T-cell (primary cell): ENCODE results near the gene BPIFB6. TPM values are rescaled to one million over a fixed set of nuclear protein-coding genes. Genes with fewer than 3 reads are reported as not detected.

Experiments used
- ATAC-seq, 4 experiments: fragments of 200-7000 bp in 3 of 4; fragments of 150-1000 bp in 1 of 4; cut with Tn5 transposase; replicated peaks in 1 of 4; 1 replicate in 3 of 4; 2 replicates in 1 of 4; pipeline ENCODE4 v1.10.0; 2021; ENCODE audit warnings: moderate library complexity in 3 of 4, mild to moderate bottlenecking in 2 of 4, moderate number of reproducible peaks in 1 of 4
- CTCF ChIA-PET, 2 donors: fragments of 300-600 bp; sonication (Branson Sonifier 250); formaldehyde crosslinking; loops; one replicate each; lab custom pipeline; 2022; ENCODE audit warnings: antibody characterized with exemption in 2 of 2; lab: Charles Lee
- POLR2A ChIA-PET, 2 donors: fragments of 300-600 bp; sonication (Branson Sonifier 250); formaldehyde crosslinking; loops; one replicate each; lab custom pipeline; 2022; ENCODE audit warnings: antibody characterized with exemption in 2 of 2; lab: Charles Lee
- DNase-seq, 35 experiments: peaks; one replicate each; pipeline versions ENCODE4 v3.0.0 to v3.0.0-alpha.2; 2013 to 2023
- H3K27ac ChIP-seq: one replicate; pipeline ENCODE4 v1.5.1; 2013; ENCODE audit warnings: low read length
- H3K27me3 ChIP-seq, 2 experiments: replicated peaks in 1 of 2; 1 replicate in 1 of 2; 2 replicates in 1 of 2; pipeline versions ENCODE4 v1.6.1 to v1.7.0; 2013; ENCODE audit warnings: low read length in 1 of 2, mixed read lengths in 1 of 2; ENCODE audit not compliant: control insufficient read depth in 2 of 2, insufficient read depth in 2 of 2; ENCODE audit errors: extremely low read depth in 1 of 2
- H3K36me3 ChIP-seq, 2 donors: 1 replicate in 1 of 2; 2 replicates in 1 of 2; pipeline versions ENCODE4 v1.6.1 to v1.7.0; 2013; ENCODE audit warnings: low read length in 1 of 2; ENCODE audit not compliant: control insufficient read depth in 2 of 2, insufficient read depth in 1 of 2; ENCODE audit errors: extremely low read depth in 1 of 2
- H3K4me1 ChIP-seq, 2 experiments: 1 replicate in 1 of 2; 2 replicates in 1 of 2; pipeline versions ENCODE4 v1.6.1 to v1.7.0; 2013; ENCODE audit warnings: low read length in 2 of 2, mixed read lengths in 1 of 2; ENCODE audit not compliant: insufficient read depth in 2 of 2, control insufficient read depth in 1 of 2; ENCODE audit errors: extremely low read depth in 1 of 2
- H3K4me3 ChIP-seq, 2 donors: 1 replicate in 1 of 2; 2 replicates in 1 of 2; pipeline versions ENCODE4 v1.5.1 to v1.7.0; 2013; ENCODE audit warnings: mild to moderate bottlenecking in 2 of 2, low read length in 1 of 2, moderate library complexity in 1 of 2; ENCODE audit not compliant: control insufficient read depth in 1 of 2; ENCODE audit errors: extremely low read depth in 1 of 2
- H3K9me3 ChIP-seq: 2 replicates; pipeline ENCODE4 v1.7.0; 2013
- H3K27ac Mint-ChIP-seq, 2 donors: one replicate each; pipeline ENCODE4 v1.8.0; 2020 to 2021; ENCODE audit warnings: mild to moderate bottlenecking in 2 of 2, mixed read lengths in 2 of 2
- H3K27me3 Mint-ChIP-seq, 2 donors: one replicate each; pipeline ENCODE4 v1.8.0; 2021 to 2022; ENCODE audit warnings: mixed read lengths in 2 of 2
- H3K36me3 Mint-ChIP-seq: one replicate; pipeline ENCODE4 v1.8.0; 2021; ENCODE audit warnings: mixed read lengths
- H3K4me1 Mint-ChIP-seq, 3 donors: one replicate each; pipeline ENCODE4 v1.8.0; 2020 to 2022; ENCODE audit warnings: mixed read lengths in 3 of 3, mild to moderate bottlenecking in 1 of 3
- H3K4me3 Mint-ChIP-seq, 3 donors: one replicate each; pipeline ENCODE4 v1.8.0; 2020 to 2022; ENCODE audit warnings: mild to moderate bottlenecking in 3 of 3, mixed read lengths in 3 of 3, moderate library complexity in 3 of 3
- H3K9me3 Mint-ChIP-seq, 3 donors: one replicate each; pipeline ENCODE4 v1.8.0; 2020 to 2022; ENCODE audit warnings: mixed read lengths in 3 of 3
- WGBS: methylation state at CpG from one replicate; pipeline ENCODE4 v1.1.5; 2013; ENCODE audit warnings: missing lambda C conversion rate; ENCODE audit not compliant: insufficient coverage; 5-methylcytosine and 5-hydroxymethylcytosine counted together
- total RNA-seq, 35 experiments: library from RNA in 6 of 35; stranded (reverse) in 6 of 35; fragments of 120-200 nt in 1 of 35; gene quantifications; one replicate each; pipeline versions ENCODE4 v1.2.1 to v1.2.4 and lab custom pipeline; 2013 to 2026

BPIFB6 gene
- total RNA-seq, 5 donors from 2014 or later (not counting 1 experiment from before 2014, with no cell fraction given): not detected

- peaks cover 0 to 8% of the 10 kb centered on the region in 2 experiments for H3K27me3 ChIP-seq
- no peaks in the 10 kb centered on the region for H3K36me3 ChIP-seq
- Mint-ChIP-seq H3K27ac (no peak overlapping the region), H3K36me3 (no peaks in the 10 kb centered on the region), H3K4me1 (peaks cover 7 to 26% (median 19%) of the 10 kb centered on the region in 3 donors), H3K27me3 (no peaks in the 10 kb centered on the region), H3K4me3 (no peak overlapping the region), H3K9me3 (no peaks in the 10 kb centered on the region)
- POLR2A ChIA-PET: interaction anchor here in 1 of 2 donors (0.7 kb wide), 1 partner anchor 610 kb away, joined by 3 read pairs; no protein-coding TSS in a partner anchor
- CTCF ChIA-PET: no interaction called here
- peaks cover 0 to 7% of the 10 kb centered on the region in 2 experiments for H3K4me1 ChIP-seq
- H3K4me3 ChIP-seq: no peak overlapping the region
- DNase-seq (no peak), ATAC-seq (no peak)
- 61% methylated on average over 8 of the region's 15 CpGs for WGBS
- no peaks in the 10 kb centered on the region for H3K9me3 ChIP-seq
- no peak overlapping the region for H3K27ac ChIP-seq
Measured at GRCh38 chr20:33015700-33016580, 15.5 kb upstream of the BPIFB6 start.

DNA sequence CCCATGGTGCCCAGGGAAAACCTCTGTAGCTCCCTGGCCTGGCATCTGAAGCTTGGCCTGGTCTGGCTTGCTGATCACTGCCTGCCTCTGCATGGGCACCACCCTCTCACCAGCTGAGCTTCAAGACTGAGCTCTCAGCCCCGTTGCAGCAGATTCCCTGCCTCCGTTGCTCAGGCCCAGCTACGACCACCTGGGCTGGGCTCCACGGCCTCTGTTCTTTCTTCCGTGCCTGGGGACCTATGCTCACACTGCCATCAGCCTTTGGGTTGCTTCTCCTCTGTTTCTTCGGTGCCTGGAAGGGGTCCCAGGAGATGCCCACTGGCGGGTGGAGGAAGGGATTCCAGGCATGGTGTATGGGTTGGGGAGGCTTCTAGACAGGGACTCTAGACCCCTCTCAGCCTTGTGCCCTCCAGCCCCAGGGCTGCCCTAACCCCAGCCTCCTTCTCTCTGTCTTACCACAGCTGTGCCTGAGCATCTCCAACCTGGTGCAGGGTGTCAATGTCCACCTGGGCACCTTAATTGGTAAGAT lies 14.8 kb upstream of the BPIFB6 start:
- Histone ChIP-seq H3K27me3 (peaks cover 0 to 8% of the 10 kb centered on the region in 2 experiments), H3K27ac (no peak overlapping the region), H3K36me3 (no peaks in the 10 kb centered on the region), H3K4me3 (no peak overlapping the region), H3K4me1 (peaks cover 0 to 7% of the 10 kb centered on the region in 2 experiments), H3K9me3 (no peaks in the 10 kb centered on the region)
- H3K27ac Mint-ChIP-seq: no peak overlapping the region
- CTCF ChIA-PET: no interaction called here
- no peak for DNase-seq
- POLR2A ChIA-PET: no interaction called here
- no peaks in the 10 kb centered on the region for H3K9me3 Mint-ChIP-seq
- H3K4me1 Mint-ChIP-seq: peaks cover 7 to 26% (median 19%) of the 10 kb centered on the region in 3 donors
- 81% methylated on average over 5 of the region's 7 CpGs for WGBS
- no peak overlapping the region for H3K4me3 Mint-ChIP-seq
- H3K27me3 Mint-ChIP-seq: no peaks in the 10 kb centered on the region
- H3K36me3 Mint-ChIP-seq: no peaks in the 10 kb centered on the region
- ATAC-seq: no peak

GRCh38 chr20:33017542-33017941 lies 13.9 kb upstream of the BPIFB6 start:
- Mint-ChIP-seq H3K9me3 (no peaks in the 10 kb centered on the region), H3K4me1 (peaks cover 8 to 26% (median 16%) of the 10 kb centered on the region in 3 donors), H3K27me3 (no peaks in the 10 kb centered on the region), H3K4me3 (no peak overlapping the region), H3K27ac (no peak overlapping the region), H3K36me3 (no peaks in the 10 kb centered on the region)
- Histone ChIP-seq H3K27me3 (peaks cover 0 to 8% of the 10 kb centered on the region in 2 experiments), H3K9me3 (no peaks in the 10 kb centered on the region), H3K36me3 (no peaks in the 10 kb centered on the region), H3K4me3 (no peak overlapping the region), H3K27ac (no peak overlapping the region), H3K4me1 (peaks cover 0 to 7% of the 10 kb centered on the region in 2 experiments)
- CTCF ChIA-PET: no interaction called here
- WGBS: 94% methylated on average over 6 of the region's 7 CpGs
- no peak for DNase-seq
- ATAC-seq: no peak
- POLR2A ChIA-PET: no interaction called here

DNA sequence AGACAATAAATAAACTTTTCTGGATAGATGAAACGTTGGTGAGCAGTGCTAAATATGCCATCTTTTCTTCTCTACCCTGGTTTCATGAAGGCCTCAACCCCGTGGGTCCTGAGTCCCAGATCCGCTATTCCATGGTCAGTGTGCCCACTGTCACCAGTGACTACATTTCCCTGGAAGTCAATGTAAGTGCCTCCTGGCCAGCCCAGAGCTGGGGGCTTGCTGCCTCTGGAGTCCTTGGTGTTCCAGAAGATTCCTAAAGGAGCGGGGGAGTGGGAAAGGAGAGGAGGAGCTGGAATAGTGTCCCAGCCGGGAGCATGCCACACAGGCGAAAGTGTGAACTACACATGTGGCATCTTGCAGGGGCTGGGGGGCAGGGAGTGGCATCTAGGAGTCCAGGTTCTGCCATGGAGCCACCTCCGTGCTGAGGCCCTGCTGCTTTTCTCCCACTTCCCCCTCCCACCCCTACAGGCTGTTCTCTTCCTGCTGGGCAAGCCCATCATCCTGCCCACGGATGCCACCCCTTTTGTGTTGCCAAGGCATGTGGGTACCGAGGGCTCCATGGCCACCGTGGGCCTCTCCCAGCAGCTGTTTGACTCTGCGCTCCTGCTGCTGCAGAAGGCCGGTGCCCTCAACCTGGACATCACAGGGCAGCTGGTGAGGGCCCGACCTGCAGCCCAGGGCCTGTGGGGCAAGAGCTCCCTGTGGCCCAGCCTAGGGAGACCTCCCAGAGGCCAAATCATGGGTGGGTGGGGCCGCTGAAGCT lies 13.1 kb upstream of the BPIFB6 start:
- ATAC-seq: no peak
- H3K27me3 ChIP-seq: peaks cover 0 to 12% of the 10 kb centered on the region in 2 experiments
- no peaks in the 10 kb centered on the region for H3K36me3 ChIP-seq
- H3K27ac Mint-ChIP-seq: no peak overlapping the region
- H3K36me3 Mint-ChIP-seq: no peaks in the 10 kb centered on the region
- DNase-seq: no peak
- POLR2A ChIA-PET: no interaction called here
- H3K4me3 ChIP-seq: no peak overlapping the region
- CTCF ChIA-PET: no interaction called here
- H3K4me1 ChIP-seq: peaks cover 0 to 7% of the 10 kb centered on the region in 2 experiments
- H3K4me3 Mint-ChIP-seq: no peak overlapping the region
- no peaks in the 10 kb centered on the region for H3K9me3 Mint-ChIP-seq
- H3K4me1 Mint-ChIP-seq: peaks cover 8 to 26% (median 16%) of the 10 kb centered on the region in 3 donors
- WGBS: 78% methylated on average over 13 of the region's 14 CpGs
- H3K9me3 ChIP-seq: no peaks in the 10 kb centered on the region
- H3K27me3 Mint-ChIP-seq: no peaks in the 10 kb centered on the region
- H3K27ac ChIP-seq: no peak overlapping the region

- ChIA-PET POLR2A (no interaction called here), CTCF (no interaction called here)
- Mint-ChIP-seq H3K4me1 (peaks cover 8 to 26% (median 15%) of the 10 kb centered on the region in 3 donors), H3K27me3 (no peaks in the 10 kb centered on the region), H3K9me3 (no peaks in the 10 kb centered on the region), H3K4me3 (no peak overlapping the region), H3K27ac (no peak overlapping the region), H3K36me3 (no peaks in the 10 kb centered on the region)
- Histone ChIP-seq H3K9me3 (no peaks in the 10 kb centered on the region), H3K4me3 (no peak overlapping the region), H3K4me1 (peaks cover 0 to 7% of the 10 kb centered on the region in 2 experiments), H3K36me3 (no peaks in the 10 kb centered on the region), H3K27ac (no peak overlapping the region), H3K27me3 (peaks cover 0 to 10% of the 10 kb centered on the region in 2 experiments)
- ATAC-seq (no peak), DNase-seq (no peak)
- 90% methylated on average over 22 of the region's 23 CpGs for WGBS
Measured at GRCh38 chr20:33019465-33020277, 11.8 kb upstream of the BPIFB6 start.
